Activated T-helper 1 cell treated with anti-CD3 and anti-CD28 coated beads, Interleukin-12 subunit alpha, Interleukin-12 subunit beta, Interleukin-2, Interleukin-4 antibody, amounts not matched to agents 30 ng/mL and 10 ng/mL and 1 ng/mL, durations not matched to agents 14 hours and 24 hours and 36 hours (primary cell): ENCODE data around the gene UPF2. TPM values are rescaled to one million over a fixed set of nuclear protein-coding genes. Genes with fewer than 3 reads are reported as not detected.
"Not testable (repeated sequence)": the region's sequence is repeated elsewhere in the genome, so short reads cannot be mapped to it uniquely, and the experiment has no call there.

Experiments used
- DNase-seq: peaks from one replicate; pipeline ENCODE4 v3.0.0; 2021; ENCODE audit warnings: low spot score
- H3K27ac Mint-ChIP-seq: one replicate; pipeline ENCODE4 v1.8.0; 2021; ENCODE audit warnings: mild to moderate bottlenecking, mixed read lengths
- H3K27me3 Mint-ChIP-seq: one replicate; pipeline ENCODE4 v1.8.0; 2022; ENCODE audit warnings: mild to moderate bottlenecking, moderate library complexity, mixed read lengths; ENCODE audit not compliant: insufficient read depth
- H3K36me3 Mint-ChIP-seq: one replicate; pipeline ENCODE4 v1.8.0; 2021; ENCODE audit warnings: low read depth, mixed read lengths
- H3K4me1 Mint-ChIP-seq: one replicate; pipeline ENCODE4 v1.8.0; 2021; ENCODE audit warnings: low read depth, mixed read lengths
- H3K4me3 Mint-ChIP-seq: one replicate; pipeline ENCODE4 v1.8.0; 2021; ENCODE audit warnings: mild to moderate bottlenecking, moderate library complexity, mixed read lengths
- H3K9me3 Mint-ChIP-seq: one replicate; pipeline ENCODE4 v1.8.0; 2021; ENCODE audit warnings: mixed read lengths
- intact Hi-C: fragments of 100-400 bp; cut with micrococcal nuclease; formaldehyde crosslinking; loops from one replicate; pipeline ENCODE4 v1.15.1; 2024
- total RNA-seq: library from RNA; stranded (reverse); gene quantifications from 2 replicates; pipeline ENCODE4 v1.2.3, GENCODE V29; 2022

The UPF2 gene, protein sequence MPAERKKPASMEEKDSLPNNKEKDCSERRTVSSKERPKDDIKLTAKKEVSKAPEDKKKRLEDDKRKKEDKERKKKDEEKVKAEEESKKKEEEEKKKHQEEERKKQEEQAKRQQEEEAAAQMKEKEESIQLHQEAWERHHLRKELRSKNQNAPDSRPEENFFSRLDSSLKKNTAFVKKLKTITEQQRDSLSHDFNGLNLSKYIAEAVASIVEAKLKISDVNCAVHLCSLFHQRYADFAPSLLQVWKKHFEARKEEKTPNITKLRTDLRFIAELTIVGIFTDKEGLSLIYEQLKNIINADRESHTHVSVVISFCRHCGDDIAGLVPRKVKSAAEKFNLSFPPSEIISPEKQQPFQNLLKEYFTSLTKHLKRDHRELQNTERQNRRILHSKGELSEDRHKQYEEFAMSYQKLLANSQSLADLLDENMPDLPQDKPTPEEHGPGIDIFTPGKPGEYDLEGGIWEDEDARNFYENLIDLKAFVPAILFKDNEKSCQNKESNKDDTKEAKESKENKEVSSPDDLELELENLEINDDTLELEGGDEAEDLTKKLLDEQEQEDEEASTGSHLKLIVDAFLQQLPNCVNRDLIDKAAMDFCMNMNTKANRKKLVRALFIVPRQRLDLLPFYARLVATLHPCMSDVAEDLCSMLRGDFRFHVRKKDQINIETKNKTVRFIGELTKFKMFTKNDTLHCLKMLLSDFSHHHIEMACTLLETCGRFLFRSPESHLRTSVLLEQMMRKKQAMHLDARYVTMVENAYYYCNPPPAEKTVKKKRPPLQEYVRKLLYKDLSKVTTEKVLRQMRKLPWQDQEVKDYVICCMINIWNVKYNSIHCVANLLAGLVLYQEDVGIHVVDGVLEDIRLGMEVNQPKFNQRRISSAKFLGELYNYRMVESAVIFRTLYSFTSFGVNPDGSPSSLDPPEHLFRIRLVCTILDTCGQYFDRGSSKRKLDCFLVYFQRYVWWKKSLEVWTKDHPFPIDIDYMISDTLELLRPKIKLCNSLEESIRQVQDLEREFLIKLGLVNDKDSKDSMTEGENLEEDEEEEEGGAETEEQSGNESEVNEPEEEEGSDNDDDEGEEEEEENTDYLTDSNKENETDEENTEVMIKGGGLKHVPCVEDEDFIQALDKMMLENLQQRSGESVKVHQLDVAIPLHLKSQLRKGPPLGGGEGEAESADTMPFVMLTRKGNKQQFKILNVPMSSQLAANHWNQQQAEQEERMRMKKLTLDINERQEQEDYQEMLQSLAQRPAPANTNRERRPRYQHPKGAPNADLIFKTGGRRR
- 38.9 and 43.6 TPM in 2 replicates for total RNA-seq

DNA sequence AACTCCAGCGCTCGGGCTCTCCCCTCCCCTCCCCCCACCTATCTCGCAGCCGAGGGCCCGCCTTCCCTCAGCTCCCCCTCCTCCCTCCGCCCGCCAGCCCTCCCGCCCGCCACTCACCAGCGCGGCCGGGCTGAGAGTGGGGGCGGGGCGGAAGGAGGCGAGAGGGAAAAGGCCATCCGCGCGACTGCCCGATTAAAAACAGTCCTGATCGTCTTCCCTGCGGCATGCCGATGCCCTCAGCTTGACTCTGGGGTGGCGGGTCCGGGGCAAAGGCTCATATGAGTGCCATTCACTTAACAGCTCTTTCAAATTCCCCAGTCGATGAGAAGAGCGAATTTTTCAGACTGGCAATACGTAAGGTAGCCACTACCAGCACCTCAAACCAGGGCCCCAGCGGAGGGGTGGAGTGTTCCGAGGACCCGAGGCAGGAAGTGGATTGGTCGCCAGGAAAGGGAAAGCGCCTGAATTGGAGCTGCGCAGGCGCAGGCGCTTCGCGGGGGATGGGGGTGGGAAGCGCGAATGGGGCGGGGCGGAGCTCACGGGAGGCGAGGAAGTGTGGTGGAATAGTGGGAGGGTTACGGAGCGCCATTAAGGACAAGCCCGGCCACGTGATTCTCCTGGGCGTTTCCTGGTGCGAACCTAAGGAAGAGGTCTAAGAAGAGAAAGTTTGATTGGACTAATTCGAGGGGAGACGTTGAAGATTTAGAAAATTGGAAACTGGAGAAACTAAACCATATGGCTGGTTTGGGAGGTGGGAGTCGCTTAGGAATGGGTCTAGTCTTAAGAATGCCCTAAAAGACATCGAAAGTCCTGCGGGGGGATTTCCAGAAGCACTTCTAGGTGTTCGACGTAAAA lies at the start of gene UPF2:
UPF2 (minus strand) TSS at position 13 of the 855 bp plus-strand sequence. CDS start 7,386 bp downstream, outside the sequence.
- H3K9me3 Mint-ChIP-seq: peaks cover 4% of the 10 kb centered on the region
- peak within 1 kb of the TSS; percentile 99 for H3K4me3 Mint-ChIP-seq
- intact Hi-C loops: loop anchor here (1.0 to 10.0 kb wide), 7 partner anchors 25 to 1306 kb away; partner anchors contain the start of genes CDC123, DHTKD1, MCM10 and SEC61A2
- peak within 1 kb of the TSS; percentile 99 for H3K27ac Mint-ChIP-seq
- H3K27me3 Mint-ChIP-seq: no peaks in the 10 kb centered on the region
- peak; percentile 94 for DNase-seq
- H3K4me1 Mint-ChIP-seq: peaks cover 34% of the 10 kb centered on the region
- peaks cover 5% of the 10 kb centered on the region for H3K36me3 Mint-ChIP-seq

DNA sequence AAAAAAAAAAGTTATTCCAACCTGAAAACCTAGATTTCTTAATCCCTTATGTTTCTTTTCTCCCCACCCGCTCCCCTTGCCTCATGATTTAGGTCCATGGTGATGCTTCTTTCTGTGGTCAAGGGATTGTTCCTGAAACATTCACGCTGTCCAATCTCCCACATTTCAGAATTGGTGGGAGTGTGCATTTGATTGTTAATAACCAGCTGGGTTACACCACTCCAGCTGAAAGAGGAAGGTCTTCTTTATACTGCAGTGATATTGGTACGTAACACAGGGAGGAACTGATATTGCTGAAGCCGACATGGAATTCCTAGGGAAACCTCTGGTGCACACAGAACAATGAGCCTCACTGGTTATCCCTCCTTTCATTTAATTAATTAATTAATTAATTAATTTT lies 48.8 kb upstream of the UPF2 start:
- H3K27ac Mint-ChIP-seq: no peak overlapping the region
- no peak overlapping the region for H3K4me3 Mint-ChIP-seq
- peaks cover 50% of the 10 kb centered on the region for H3K36me3 Mint-ChIP-seq
- no peaks in the 10 kb centered on the region for H3K9me3 Mint-ChIP-seq
- intact Hi-C loops: no loop called here
- H3K27me3 Mint-ChIP-seq: no peaks in the 10 kb centered on the region
- H3K4me1 Mint-ChIP-seq: no peaks in the 10 kb centered on the region
- no peak for DNase-seq

DNA sequence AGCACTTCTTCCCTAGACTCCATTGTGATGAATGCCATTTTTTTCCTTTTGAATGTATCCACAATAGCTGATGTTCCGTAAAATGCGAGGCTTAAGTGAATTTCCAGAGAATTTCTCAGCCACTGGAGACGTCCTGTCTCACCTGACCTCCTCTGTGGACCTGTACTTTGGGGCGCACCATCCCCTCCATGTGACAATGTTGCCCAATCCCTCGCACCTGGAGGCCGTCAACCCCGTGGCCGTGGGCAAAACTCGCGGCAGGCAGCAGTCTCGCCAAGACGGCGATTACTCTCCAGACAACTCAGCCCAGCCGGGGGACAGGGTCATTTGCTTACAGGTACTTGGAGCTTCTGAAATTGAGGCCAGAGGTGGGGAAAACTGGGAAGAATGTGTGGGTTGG lies 46.3 kb upstream of the UPF2 start:
- no peak for DNase-seq
- Mint-ChIP-seq H3K9me3 (no peaks in the 10 kb centered on the region), H3K4me3 (no peak overlapping the region), H3K27ac (no peak overlapping the region), H3K27me3 (no peaks in the 10 kb centered on the region), H3K36me3 (peaks cover 47% of the 10 kb centered on the region), H3K4me1 (no peaks in the 10 kb centered on the region)
- intact Hi-C loops: no loop called here

DNA sequence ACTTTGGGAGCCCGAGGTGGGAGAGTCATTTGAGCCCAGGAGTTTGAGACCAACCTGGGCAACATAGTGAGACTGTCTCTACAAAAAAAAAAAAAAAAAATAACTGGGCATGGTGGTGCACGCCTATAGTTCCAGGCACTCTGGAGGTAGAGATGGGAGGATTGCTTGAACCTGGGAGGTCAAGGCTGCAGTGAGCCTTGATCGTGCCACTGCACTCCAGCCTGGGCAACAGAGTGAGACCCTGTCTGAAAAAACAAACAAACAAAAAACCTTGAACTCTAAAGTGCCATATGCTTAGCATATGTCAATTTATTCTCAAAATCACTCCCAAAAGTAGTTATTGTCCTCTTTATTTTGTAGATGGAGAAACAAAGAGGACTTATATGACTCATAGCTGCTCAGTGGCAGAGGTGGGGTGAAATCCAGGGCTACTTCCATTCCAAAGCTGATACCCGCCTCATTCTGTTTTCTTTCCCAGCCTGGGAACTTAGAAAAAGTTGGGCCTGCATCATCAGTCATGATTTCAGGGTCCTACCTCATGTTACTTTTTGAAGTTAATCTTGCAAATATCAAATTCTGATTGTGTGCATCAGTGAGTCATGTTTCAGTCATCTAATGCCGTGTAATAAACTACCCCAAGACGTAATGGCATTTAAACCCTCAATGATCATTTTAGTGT lies 39.4 kb upstream of the UPF2 start:
- Mint-ChIP-seq H3K27ac (no peak overlapping the region), H3K9me3 (no peaks in the 10 kb centered on the region), H3K4me1 (peaks cover 5% of the 10 kb centered on the region), H3K36me3 (peaks cover 26% of the 10 kb centered on the region), H3K4me3 (no peak overlapping the region), H3K27me3 (no peaks in the 10 kb centered on the region)
- intact Hi-C loops: no loop called here
- DNase-seq: no peak

DNA sequence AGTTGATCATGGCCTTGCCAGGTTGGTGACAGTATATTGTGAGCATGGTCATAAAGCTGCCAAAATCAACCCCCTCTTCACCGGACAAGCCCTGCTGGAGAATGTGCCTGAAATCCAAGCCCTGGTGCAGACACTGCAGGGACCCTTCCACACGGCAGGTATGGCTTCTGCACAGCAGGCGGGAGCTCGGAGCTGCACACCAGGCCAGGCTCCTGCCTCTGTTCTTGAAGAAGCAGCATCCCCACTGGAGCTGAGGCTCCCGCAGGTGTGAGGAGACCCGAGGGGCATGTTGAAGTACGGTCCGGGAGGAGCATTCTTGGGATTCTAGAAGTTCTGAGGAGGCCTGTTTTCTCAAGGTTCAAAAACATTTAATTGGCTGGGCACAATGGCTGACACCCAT lies 38.9 kb upstream of the UPF2 start:
- Mint-ChIP-seq H3K27ac (no peak overlapping the region), H3K9me3 (no peaks in the 10 kb centered on the region), H3K27me3 (no peaks in the 10 kb centered on the region), H3K4me3 (no peak overlapping the region), H3K36me3 (peaks cover 25% of the 10 kb centered on the region), H3K4me1 (peaks cover 5% of the 10 kb centered on the region)
- intact Hi-C loops: no loop called here
- DNase-seq: no peak

DNA sequence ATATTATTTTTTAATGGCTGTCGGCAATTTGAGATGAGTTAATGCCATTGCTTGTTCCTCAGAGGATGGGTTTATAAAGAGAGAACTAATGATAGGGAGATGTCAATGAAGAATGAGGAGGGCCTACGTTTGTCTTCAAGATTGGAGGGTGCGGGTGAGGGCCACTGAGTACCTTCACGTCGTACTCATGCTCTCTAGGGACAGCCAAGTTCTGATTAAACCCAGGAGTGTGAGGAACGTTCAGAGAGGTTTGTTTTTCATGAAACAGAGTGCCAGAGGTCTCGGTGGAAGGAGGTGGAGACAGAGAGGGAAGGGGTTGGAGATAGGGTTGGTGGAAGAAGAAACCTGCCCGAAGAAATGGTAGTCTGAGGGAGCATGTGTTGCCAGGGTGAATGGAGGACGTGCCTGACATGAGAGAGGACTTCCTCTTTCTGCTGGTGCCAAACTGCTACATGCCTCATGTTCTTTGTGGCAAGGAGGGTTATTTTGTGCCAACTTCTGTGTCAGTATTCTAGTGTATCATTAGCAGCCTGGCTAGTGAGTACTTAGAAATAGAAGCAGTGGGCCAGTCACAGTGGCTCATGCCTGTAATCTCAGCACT lies 35.1 kb upstream of the UPF2 start:
- intact Hi-C loops: no loop called here
- H3K9me3 Mint-ChIP-seq: no peaks in the 10 kb centered on the region
- H3K27me3 Mint-ChIP-seq: no peaks in the 10 kb centered on the region
- DNase-seq: no peak
- H3K4me1 Mint-ChIP-seq: peaks cover 18% of the 10 kb centered on the region
- H3K27ac Mint-ChIP-seq: peak overlapping the region; percentile 9
- peaks cover 17% of the 10 kb centered on the region for H3K36me3 Mint-ChIP-seq
- H3K4me3 Mint-ChIP-seq: no peak overlapping the region

DNA sequence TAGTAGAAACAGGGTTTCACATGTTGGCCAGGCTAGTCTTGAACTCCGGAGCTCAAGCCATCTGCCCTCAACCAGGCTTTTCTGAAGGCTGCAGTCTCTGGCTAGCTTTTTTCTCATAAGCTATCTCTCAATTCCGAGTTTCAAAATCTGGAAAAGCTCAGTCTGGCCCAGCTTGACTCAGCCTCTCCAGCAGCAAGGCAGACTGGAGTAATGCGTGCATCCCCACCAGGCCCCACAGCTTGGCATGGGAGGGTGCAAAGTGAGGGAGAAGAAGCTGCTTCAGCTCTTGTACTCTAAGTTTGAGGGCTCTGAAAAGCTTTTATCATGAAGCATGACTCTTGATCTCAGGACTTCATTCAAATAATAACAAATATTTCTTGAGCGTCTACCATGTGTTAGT lies 30.9 kb upstream of the UPF2 start:
- Mint-ChIP-seq H3K36me3 (peaks cover 6% of the 10 kb centered on the region), H3K27me3 (no peaks in the 10 kb centered on the region), H3K9me3 (no peaks in the 10 kb centered on the region), H3K4me1 (peaks cover 34% of the 10 kb centered on the region), H3K4me3 (no peak overlapping the region), H3K27ac (no peak overlapping the region)
- intact Hi-C loops: no loop called here
- no peak for DNase-seq

DNA sequence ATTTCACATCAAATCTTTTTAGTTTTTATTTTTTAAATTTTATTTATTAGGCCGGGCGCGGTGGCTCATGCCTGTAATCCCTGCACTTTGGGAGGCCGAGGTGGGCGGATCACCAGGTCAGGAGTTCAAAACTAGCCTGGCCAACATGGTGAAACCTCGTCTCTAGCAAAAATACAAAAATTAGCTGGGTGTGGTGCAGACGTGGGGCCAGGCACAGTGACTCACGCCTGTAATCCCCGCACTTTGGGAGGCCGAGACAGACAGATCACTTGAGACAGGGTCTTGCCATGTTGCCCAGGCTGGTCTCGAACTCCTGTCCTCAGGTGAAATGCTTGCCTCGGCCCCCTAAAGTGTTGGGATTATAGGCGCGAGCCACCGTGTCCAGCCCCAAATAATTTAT lies 28.8 kb upstream of the UPF2 start:
- H3K27me3 Mint-ChIP-seq, H3K36me3 Mint-ChIP-seq, H3K27ac Mint-ChIP-seq, intact Hi-C loops, H3K9me3 Mint-ChIP-seq, DNase-seq, H3K4me3 Mint-ChIP-seq: not testable (repeated sequence)
- peaks cover 37% of the 10 kb centered on the region for H3K4me1 Mint-ChIP-seq

DNA sequence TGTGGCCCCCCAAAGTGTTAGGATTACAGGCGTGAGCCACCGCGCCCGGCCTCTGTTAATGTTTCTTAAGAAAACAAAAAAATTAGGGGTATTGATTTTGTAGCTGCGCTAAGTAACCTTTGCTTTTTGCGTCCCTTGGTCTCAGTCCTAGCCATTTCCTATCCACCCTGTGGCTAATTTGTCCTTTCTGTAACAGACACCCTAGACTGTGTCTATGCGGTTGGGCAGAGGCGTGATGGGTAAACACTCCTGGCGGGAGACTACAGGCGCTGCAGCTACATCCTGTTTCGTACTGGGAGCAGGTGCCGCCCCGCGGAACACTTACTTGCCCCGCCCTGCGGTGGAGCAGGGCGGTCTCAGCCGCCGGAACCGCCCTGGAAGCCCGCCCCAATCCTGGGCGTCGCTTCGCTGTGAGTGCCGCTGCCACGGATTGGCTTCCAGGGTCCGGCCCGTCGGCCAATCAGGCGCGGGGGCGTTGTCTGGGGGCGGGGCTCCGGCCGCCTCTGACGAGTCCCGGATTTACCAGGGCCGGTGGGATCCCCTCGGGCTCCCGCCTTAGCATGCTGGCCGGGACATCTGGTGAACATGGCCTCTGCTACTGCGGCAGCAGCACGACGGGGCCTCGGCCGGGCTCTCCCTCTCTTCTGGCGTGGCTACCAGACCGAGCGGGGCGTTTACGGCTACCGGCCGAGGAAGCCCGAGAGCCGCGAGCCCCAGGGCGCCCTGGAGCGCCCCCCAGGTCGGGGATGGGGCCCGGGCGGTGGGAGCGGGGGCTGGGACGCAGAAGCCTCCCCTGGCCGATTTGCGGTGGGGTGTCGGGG lies 26.1 kb upstream of the UPF2 start, which contains the start of gene DHTKD1:
DHTKD1 (plus strand) TSS at position 506 of the 821 bp plus-strand sequence; CDS start at position 586, 80 bp downstream.
- H3K27me3 Mint-ChIP-seq: no peaks in the 10 kb centered on the region

DNA sequence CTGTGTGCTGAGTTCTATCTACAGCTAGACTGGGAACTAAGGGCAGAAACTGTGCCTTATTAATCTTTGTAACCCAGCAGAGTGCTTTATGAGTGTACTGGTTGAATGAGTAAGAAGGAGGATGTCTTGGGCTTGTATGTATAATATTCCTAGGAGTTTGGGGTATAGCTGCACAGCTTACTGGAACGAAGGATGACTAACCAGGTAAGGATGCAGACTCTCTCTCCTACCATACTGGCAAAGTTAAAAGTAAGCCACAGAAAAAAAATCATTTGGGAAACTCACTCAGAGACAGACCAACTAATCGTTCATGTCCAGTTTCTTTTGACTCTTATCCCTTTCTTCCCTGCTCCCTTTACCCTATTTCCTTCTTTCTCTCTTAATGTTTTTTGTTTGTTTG lies 24.7 kb upstream of the UPF2 start:
- intact Hi-C loops: loop anchor here (5.0 to 10.0 kb wide), 2 partner anchors 35 to 647 kb away; no protein-coding TSS in a partner anchor
- H3K4me1 Mint-ChIP-seq: peaks cover 29% of the 10 kb centered on the region
- H3K27ac Mint-ChIP-seq: no peak overlapping the region
- no peaks in the 10 kb centered on the region for H3K36me3 Mint-ChIP-seq
- no peak for DNase-seq
- H3K9me3 Mint-ChIP-seq: no peaks in the 10 kb centered on the region
- no peaks in the 10 kb centered on the region for H3K27me3 Mint-ChIP-seq
- no peak overlapping the region for H3K4me3 Mint-ChIP-seq

More for the DNA sequence above, 26.1 kb upstream of the UPF2 start, which contains the start of gene DHTKD1:
- Mint-ChIP-seq H3K27ac (peak within 1 kb of the TSS; percentile 83), H3K36me3 (no peaks in the 10 kb centered on the region), H3K4me1 (peaks cover 27% of the 10 kb centered on the region), H3K9me3 (no peaks in the 10 kb centered on the region), H3K4me3 (peak within 1 kb of the TSS; percentile 83)
- DNase-seq: peak; percentile 100
- intact Hi-C loops: loop anchor here (1.0 to 10.0 kb wide), 6 partner anchors 25 to 1092 kb away; partner anchors contain the start of genes MCM10, NUDT5 and SEC61A2
